NCI-H1092 (cell line): ENCODE data around the gene SUSD4.

Source experiments
- DNase-seq: peaks from one replicate; lab custom pipeline; 2025; lab: John Stamatoyannopoulos, UW

The SUSD4 gene

GRCh38 chr1:223230161-223230881 lies 133.7 kb downstream of the SUSD4 start:
- DNase-seq = no peak

- DNase-seq = no peak
Measured at GRCh38 chr1:223229756-223230155, 134.2 kb downstream of the SUSD4 start.

- DNase-seq = no peak
Measured at GRCh38 chr1:223228931-223229528, 134.9 kb downstream of the SUSD4 start.

- no peak for DNase-seq
Measured at GRCh38 chr1:223228201-223228600, 135.8 kb downstream of the SUSD4 start.

- no peak for DNase-seq
Measured at GRCh38 chr1:223227486-223228196, 136.3 kb downstream of the SUSD4 start.

- no peak for DNase-seq
Measured at GRCh38 chr1:223227031-223227430, 136.9 kb downstream of the SUSD4 start.

- no peak for DNase-seq
Measured at GRCh38 chr1:223226271-223226670, 137.7 kb downstream of the SUSD4 start.

GRCh38 chr1:223225481-223225880 lies 138.5 kb downstream of the SUSD4 start:
- DNase-seq = no peak

GRCh38 chr1:223225061-223225460 lies 138.9 kb downstream of the SUSD4 start:
- no peak for DNase-seq

GRCh38 chr1:223224465-223224864 lies 139.5 kb downstream of the SUSD4 start:
- DNase-seq = no peak

GRCh38 chr1:223223091-223223995 lies 140.6 kb downstream of the SUSD4 start:
- no peak for DNase-seq

- DNase-seq = no peak
Measured at GRCh38 chr1:223222377-223222776, 141.6 kb downstream of the SUSD4 start.

GRCh38 chr1:223221686-223222085 lies 142.3 kb downstream of the SUSD4 start:
- no peak for DNase-seq

GRCh38 chr1:223219846-223220610 lies 143.9 kb downstream of the SUSD4 start:
- no peak for DNase-seq

- DNase-seq = no peak
Measured at GRCh38 chr1:223219318-223219635, 144.7 kb downstream of the SUSD4 start.

- DNase-seq = no peak
Measured at GRCh38 chr1:223217781-223218180, 146.2 kb downstream of the SUSD4 start.

GRCh38 chr1:223216531-223217205 lies 147.3 kb downstream of the SUSD4 start:
- no peak for DNase-seq

GRCh38 chr1:223216074-223216473 lies 147.9 kb downstream of the SUSD4 start:
- DNase-seq = no peak

GRCh38 chr1:223215026-223215425 lies 148.9 kb downstream of the SUSD4 start:
- no peak for DNase-seq

GRCh38 chr1:223214261-223214807 lies 149.6 kb downstream of the SUSD4 start:
- no peak for DNase-seq

GRCh38 chr1:223212441-223212840 lies 151.5 kb downstream of the SUSD4 start:
- no peak for DNase-seq
